PFSK-1 (cell line): ENCODE measurements around the gene CCDC192.

Experiments
- POLR2AphosphoS5 ChIP-seq: IDR thresholded peaks from 2 replicates; pipeline ENCODE4 v1.6.1; 2012; ENCODE audit warnings: low read depth, mild to moderate bottlenecking, control low read depth, low read length, moderate library complexity
- REST ChIP-seq, 2 experiments: IDR thresholded peaks; 2 replicates each; pipeline versions ENCODE4 v1.6.1 to v1.8.0; 2011 to 2012; ENCODE audit warnings: low read depth in 2 of 2, low read length in 2 of 2, control low read depth in 1 of 2, inconsistent platforms in 1 of 2, mild to moderate bottlenecking in 1 of 2, moderate library complexity in 1 of 2; ENCODE audit not compliant: insufficient read depth in 1 of 2
- SIN3A ChIP-seq: IDR thresholded peaks from 2 replicates; pipeline ENCODE4 v1.6.1; 2012; ENCODE audit warnings: mild to moderate bottlenecking, low read length, moderate library complexity, borderline replicate concordance; ENCODE audit not compliant: insufficient read depth
- TAF1 ChIP-seq: IDR thresholded peaks from 2 replicates; pipeline ENCODE4 v1.6.1; 2012; ENCODE audit warnings: low read length, control low read depth, borderline replicate concordance; ENCODE audit not compliant: insufficient read depth

DNA sequence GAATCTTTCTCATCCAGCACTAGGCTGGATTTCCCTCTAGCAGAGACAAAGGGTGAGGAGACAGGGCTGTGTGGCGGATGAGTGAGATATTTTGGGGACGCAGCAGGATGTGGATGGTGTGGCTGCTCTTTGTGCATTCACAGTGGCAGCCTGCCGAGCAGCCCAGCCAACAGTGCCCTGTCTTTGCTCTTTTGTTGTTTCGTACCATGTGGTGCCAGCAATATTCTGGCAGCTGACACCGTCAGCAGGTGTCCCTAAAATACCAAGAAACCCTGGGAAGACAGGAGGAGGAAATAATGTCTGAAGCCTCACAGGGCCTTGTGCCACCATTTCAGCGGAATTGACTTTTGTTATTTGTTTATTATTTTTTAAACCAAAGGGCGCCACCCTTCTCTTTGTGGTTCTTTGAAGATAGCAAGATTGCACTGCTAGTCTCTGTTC lies 141.4 kb downstream of the CCDC192 start:
- no peak for TF ChIP-seq REST (IDR thresholded peaks at IDR 0.05; ENCODE audit: insufficient read depth in 1 of 2, low read depth in 2 of 2, low read length in 2 of 2)
- TF ChIP-seq POLR2AphosphoS5, result no peak
- no peak for TF ChIP-seq TAF1
- no peak for TF ChIP-seq SIN3A
